Panc1 (cell line): ENCODE data around the gene ICE2. TPM values are rescaled to one million over a fixed set of nuclear protein-coding genes. Genes with fewer than 3 reads are reported as not detected.

Experiments used
- ATAC-seq: fragments of 200-7000 bp; cut with Tn5 transposase; 2 replicates; pipeline ENCODE4 v1.9.1; 2020; ENCODE audit warnings: mild to moderate bottlenecking, moderate library complexity
- BruUV-seq: library from RNA; stranded (reverse); fragments of 400-500 nt; replicated peaks from 2 replicates; lab custom pipeline; 2021; lab: Mats Ljungman, UMichigan
- CTCF ChIA-PET: fragments of 300-600 bp; sonication (Branson Sonifier 250); formaldehyde crosslinking; loops from one replicate; lab custom pipeline; 2022; ENCODE audit warnings: antibody characterized with exemption; lab: Charles Lee
- POLR2A ChIA-PET: fragments of 300-600 bp; sonication (Branson Sonifier 250); formaldehyde crosslinking; loops from one replicate; lab custom pipeline; 2022; ENCODE audit warnings: antibody characterized with exemption; lab: Charles Lee
- DNase-seq: peaks from one replicate; pipeline ENCODE4 v3.0.0-alpha.2; 2010; ENCODE audit warnings: low read depth, low spot score
- H3K27ac ChIP-seq: 2 replicates; pipeline ENCODE4 v1.5.1; 2011; ENCODE audit warnings: mild to moderate bottlenecking, low read length, inconsistent platforms
- H3K27me3 ChIP-seq: fragments of 200-500 bp; sonication (Bioruptor generic); 2 replicates; pipeline ENCODE4 v1.6.0; 2014; ENCODE audit warnings: low read length, inconsistent platforms; ENCODE audit not compliant: control insufficient read depth, insufficient read depth
- H3K36me3 ChIP-seq: fragments of 200-500 bp; sonication (Bioruptor generic); 2 replicates; pipeline ENCODE4 v1.5.1; 2014; ENCODE audit warnings: inconsistent platforms, mild to moderate bottlenecking, low read length, moderate library complexity; ENCODE audit not compliant: control insufficient read depth, insufficient read depth
- H3K4me1 ChIP-seq: 2 replicates; pipeline ENCODE4 v1.5.1; 2011; ENCODE audit warnings: inconsistent platforms, mild to moderate bottlenecking, low read length, moderate library complexity; ENCODE audit not compliant: control insufficient read depth, insufficient read depth
- H3K4me3 ChIP-seq, 2 experiments: 2 replicates each; pipeline ENCODE4 v1.5.1; 2011 to 2012; ENCODE audit warnings: low read depth in 2 of 2, low read length in 2 of 2, mild to moderate bottlenecking in 2 of 2, inconsistent platforms in 1 of 2, moderate library complexity in 1 of 2
- H3K9me3 ChIP-seq: fragments of 200-500 bp; sonication (Bioruptor generic); 2 replicates; pipeline ENCODE4 v1.5.1; 2014; ENCODE audit warnings: low read depth, mild to moderate bottlenecking, inconsistent platforms, low read length, moderate library complexity; ENCODE audit not compliant: control insufficient read depth, insufficient read depth
- CTCF ChIP-seq: fragments of 450-650 bp; IDR thresholded peaks from 2 replicates; pipeline ENCODE4 v1.5.1; 2017; ENCODE audit warnings: mild to moderate bottlenecking
- POLR2AphosphoS5 ChIP-seq: IDR thresholded peaks from 2 replicates; pipeline ENCODE4 v1.6.1; 2012; ENCODE audit warnings: mild to moderate bottlenecking, low read depth, low read length, moderate library complexity
- REST ChIP-seq, 2 experiments: IDR thresholded peaks; 2 replicates each; pipeline ENCODE4 v1.6.1; 2011 to 2012; ENCODE audit warnings: low read depth in 2 of 2, control low read depth in 1 of 2, low read length in 1 of 2, mild to moderate bottlenecking in 1 of 2, moderate library complexity in 1 of 2; ENCODE audit not compliant: insufficient read depth in 1 of 2
- SIN3A ChIP-seq: IDR thresholded peaks from 2 replicates; pipeline ENCODE4 v1.6.1; 2012; ENCODE audit warnings: low read depth, mild to moderate bottlenecking, low read length, moderate library complexity, borderline replicate concordance; ENCODE audit not compliant: insufficient read depth
- TCF7L2 ChIP-seq: IDR thresholded peaks from 2 replicates; pipeline ENCODE4 v1.6.1; 2011; ENCODE audit warnings: mild to moderate bottlenecking, low read depth, low read length, inconsistent platforms
- in situ Hi-C: cut with HindIII; loops from 2 replicates; pipeline ENCODE4 v1.10.0; 2016; ENCODE audit warnings: low sequenced_read_pairs, low pct_unique_long_range_greater_than_20kb
- intact Hi-C: fragments of 100-400 bp; cut with micrococcal nuclease; formaldehyde crosslinking; loops from one replicate; pipeline ENCODE4 v1.10.0; 2022; ENCODE audit not compliant: unreplicated experiment
- total RNA-seq: library from RNA; stranded (reverse); gene quantifications from one replicate; pipeline ENCODE4 v1.2.1, GENCODE V29; 2021; ENCODE audit not compliant: unreplicated experiment

Gene ICE2
- total RNA-seq, 1 experiment from 2014 or later = 66.2 TPM

GRCh38 chr15:60392601-60392985 is 86.3 kb downstream of the ICE2 start:
- ATAC-seq (peak; percentile 3), DNase-seq (no peak)
- no peak for TF ChIP-seq SIN3A
- TF ChIP-seq TCF7L2 = no peak
- TF ChIP-seq REST (IDR thresholded peaks at IDR 0.05; ENCODE audit: insufficient read depth in 1 of 2, low read depth in 2 of 2, low read length in 1 of 2) = no peak
- no peak for TF ChIP-seq POLR2AphosphoS5
- TF ChIP-seq CTCF = no peak
- Histone ChIP-seq H3K36me3 (peaks cover 37% of the 10 kb centered on the region), H3K4me3 (peak overlapping the region; percentile 88 to 93), H3K4me1 (peaks cover 79% of the 10 kb centered on the region), H3K27ac (peak overlapping the region; percentile 100), H3K9me3 (no peaks in the 10 kb centered on the region), H3K27me3 (no peaks in the 10 kb centered on the region)
- BruUV-seq = no TSS peak
- intact Hi-C loops (no loop called here), in situ Hi-C loops (no loop called here)
- POLR2A ChIA-PET = interaction anchor here (0.6 to 2.1 kb wide), 10 partner anchors 10 to 1536 kb away, joined by 3 to 10 read pairs (median 4); no protein-coding TSS in a partner anchor
- CTCF ChIA-PET = no interaction called here

DNA sequence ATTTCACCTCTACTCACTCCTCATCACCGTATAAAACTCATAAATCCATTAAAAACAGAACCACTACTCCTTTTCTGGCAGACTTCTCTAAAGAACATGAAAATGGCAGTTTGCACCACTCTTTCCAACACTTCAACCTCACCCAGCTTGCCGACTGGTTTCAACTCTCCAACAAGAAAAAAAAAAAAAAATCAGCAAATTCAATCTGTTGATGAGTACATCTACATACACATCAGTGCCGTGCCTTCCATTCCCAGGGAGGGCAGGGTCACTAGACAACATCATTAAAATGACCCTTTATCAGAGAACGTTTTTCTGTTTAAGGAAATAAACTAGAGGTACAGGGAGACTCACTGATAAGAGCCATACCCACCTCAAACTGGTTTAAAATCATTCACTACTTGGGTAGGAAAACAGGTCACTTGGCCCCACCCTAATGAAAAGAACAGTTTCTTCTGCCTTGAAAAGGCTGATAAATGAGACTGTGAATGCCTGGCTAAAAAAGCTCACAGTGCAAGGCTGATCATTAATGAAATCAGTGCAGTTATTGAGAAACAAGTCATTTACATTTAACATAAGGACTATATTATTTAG is 87.1 kb downstream of the ICE2 start:
- Histone ChIP-seq H3K4me1 (peaks cover 87% of the 10 kb centered on the region), H3K27ac (peak overlapping the region; percentile 100), H3K36me3 (peaks cover 34% of the 10 kb centered on the region), H3K4me3 (peak overlapping the region; percentile 57 to 88), H3K9me3 (no peaks in the 10 kb centered on the region), H3K27me3 (no peaks in the 10 kb centered on the region)
- DNase-seq = no peak
- no peak for ATAC-seq
- BruUV-seq = no TSS peak
- TF ChIP-seq CTCF = no peak
- peak; percentile 62 for TF ChIP-seq POLR2AphosphoS5
- intact Hi-C loops (no loop called here), in situ Hi-C loops (no loop called here)
- ChIA-PET POLR2A (interaction anchor here (0.6 to 2.1 kb wide), 2 partner anchors 23 to 29 kb away, joined by 4 to 13 read pairs; no protein-coding TSS in a partner anchor), CTCF (no interaction called here)
